ENCODE data around the gene CDC42EP5. TPM values are rescaled to one million over a fixed set of nuclear protein-coding genes. Genes with fewer than 3 reads are reported as not detected.
"Not testable (repeated sequence)": the region's sequence is repeated elsewhere in the genome, so short reads cannot be mapped to it uniquely, and the experiment has no call there.

CDC42EP5 gene
- total RNA-seq, 1 experiment from 2014 or later: 8.8 TPM

GRCh38 chr19:54502518-54503048 lies 29.5 kb upstream of the CDC42EP5 start, which contains the start of gene LAIR2:
LAIR2 (plus strand) TSS chr19:54502831; CDS start chr19:54502919, 88 bp downstream.
- Histone ChIP-seq H3K27me3 (replicated peaks) (peaks cover 14% of the 10 kb centered on the region; the same call in 1 of the 2 replicates), H3K4me1 (replicated peaks) (no peaks in the 10 kb centered on the region), H3K4me3 (no peak within 1 kb of the TSS), H3K9me3 (replicated peaks) (no peaks in the 10 kb centered on the region), H3K27ac (no peak within 1 kb of the TSS), H3K36me3 (no peaks in the 10 kb centered on the region)
- DNase-seq (ENCODE audit: low read depth in 1 of 2, low spot score in 2 of 2): no peak

DNA sequence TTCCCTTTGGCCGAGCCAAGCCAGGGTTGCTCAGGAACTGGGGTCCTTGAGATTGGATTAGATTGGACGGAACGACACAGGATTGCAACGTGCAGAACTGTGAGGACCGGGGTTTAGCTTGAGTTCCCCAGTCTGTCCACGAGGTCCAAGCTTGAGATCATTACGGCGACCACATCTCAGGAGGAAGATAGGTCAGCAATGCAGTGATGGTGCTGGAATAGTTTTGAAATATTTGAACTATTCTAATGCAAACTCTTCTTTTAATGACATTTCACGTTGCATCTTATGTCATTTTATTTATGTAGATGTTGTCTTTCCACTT lies 25.3 kb upstream of the CDC42EP5 start:
- not testable (repeated sequence) for H3K4me3 ChIP-seq; H3K9me3 ChIP-seq (replicated peaks); DNase-seq (ENCODE audit: low read depth in 1 of 2, low spot score in 2 of 2); H3K27ac ChIP-seq; H3K36me3 ChIP-seq; H3K4me1 ChIP-seq (replicated peaks)
- H3K27me3 ChIP-seq (replicated peaks): peaks cover 20% of the 10 kb centered on the region; the same call in 1 of the 2 replicates

DNA sequence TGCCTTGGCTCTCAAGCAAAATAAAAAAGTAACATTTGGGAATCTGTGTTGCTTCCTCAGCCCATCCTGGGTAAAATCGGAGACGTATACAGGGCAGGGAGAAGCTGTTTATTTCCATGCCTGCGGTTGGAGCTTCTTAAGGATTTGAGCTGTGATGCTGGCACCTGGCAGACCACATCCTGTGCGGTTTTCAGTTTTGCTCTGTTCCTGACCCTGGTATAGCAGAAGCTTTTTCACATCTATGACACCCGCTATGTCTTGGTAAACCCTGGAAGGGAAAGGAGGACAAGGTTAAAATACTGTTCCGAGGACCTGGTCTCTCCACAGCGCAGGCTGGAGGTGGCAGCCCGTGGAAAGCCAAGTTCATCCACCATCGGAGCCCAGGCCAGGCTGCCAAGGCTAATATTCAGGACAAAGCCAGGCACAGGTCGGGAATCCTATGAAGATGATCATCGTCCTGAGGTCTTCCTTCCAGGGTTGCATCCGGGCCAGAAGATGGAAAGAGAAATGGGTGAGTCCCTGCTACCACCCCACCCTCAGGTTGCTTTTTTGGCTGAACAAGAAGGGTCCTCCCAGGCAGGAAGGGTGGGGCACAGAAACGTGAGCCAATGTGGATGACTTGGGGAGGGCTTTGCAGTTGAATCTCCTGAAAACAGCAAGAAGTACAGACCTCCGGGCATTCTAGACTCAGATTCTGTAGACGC lies 24.8 kb upstream of the CDC42EP5 start:
- DNase-seq (ENCODE audit: low read depth in 1 of 2, low spot score in 2 of 2); H3K4me1 ChIP-seq (replicated peaks); H3K9me3 ChIP-seq (replicated peaks); H3K4me3 ChIP-seq; H3K27ac ChIP-seq; H3K36me3 ChIP-seq: not testable (repeated sequence)
- H3K27me3 ChIP-seq (replicated peaks): peaks cover 20% of the 10 kb centered on the region; the same call in 1 of the 2 replicates

DNA sequence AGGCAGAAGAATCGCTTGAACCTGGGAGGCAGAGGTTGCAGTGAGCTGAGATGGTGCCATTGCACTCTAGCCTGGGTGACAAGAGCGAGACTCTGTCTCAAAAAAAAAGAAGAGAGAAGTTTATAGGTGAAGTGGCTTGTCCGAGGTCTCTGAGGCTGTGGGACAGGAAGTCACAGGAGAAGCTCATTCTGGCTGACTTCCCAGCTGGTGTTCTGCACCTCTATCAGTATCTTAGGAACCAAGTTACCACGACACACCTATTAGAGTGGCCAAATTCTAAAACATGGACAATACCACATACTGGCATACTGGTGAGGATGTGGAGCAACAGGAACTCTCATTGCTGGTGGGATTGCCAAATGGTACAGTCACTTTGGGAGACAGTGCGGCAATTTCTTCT lies 22.2 kb upstream of the CDC42EP5 start:
- not testable (repeated sequence) for H3K27ac ChIP-seq; DNase-seq (ENCODE audit: low read depth in 1 of 2, low spot score in 2 of 2); H3K36me3 ChIP-seq

DNA sequence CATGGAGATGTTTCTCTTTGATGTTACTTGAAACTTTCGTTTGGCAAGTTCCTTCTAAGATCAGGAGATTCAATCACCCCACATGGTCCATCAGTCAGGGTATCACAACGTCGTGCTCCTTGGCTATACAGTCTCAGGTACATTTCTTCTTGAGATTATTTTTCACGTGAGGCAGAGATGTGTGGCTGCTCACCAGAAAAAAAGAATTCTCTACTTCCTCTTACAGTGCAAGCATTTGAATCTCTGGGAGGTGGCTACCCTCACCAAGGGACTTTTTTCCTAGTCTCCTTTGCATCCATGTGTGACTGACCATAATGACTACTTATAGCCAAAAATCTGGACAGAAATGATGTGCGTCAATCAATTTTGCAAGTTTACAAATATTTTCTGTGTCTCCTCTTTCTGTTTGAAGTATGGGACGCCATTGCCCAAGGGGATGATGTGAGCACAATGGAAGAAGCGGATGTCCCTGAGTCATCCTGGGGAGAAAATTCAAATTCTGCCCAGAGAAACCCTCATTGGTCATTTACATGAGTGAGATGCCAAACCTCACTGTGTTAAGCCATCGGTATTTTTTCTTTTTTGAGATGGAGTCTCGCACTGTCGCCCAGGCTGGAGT lies 21.0 kb upstream of the CDC42EP5 start:
- Histone ChIP-seq H3K9me3 (replicated peaks) (no peaks in the 10 kb centered on the region), H3K4me1 (replicated peaks) (no peaks in the 10 kb centered on the region), H3K27me3 (replicated peaks) (peaks cover 13% of the 10 kb centered on the region; the same call in 1 of the 2 replicates), H3K27ac (no peak overlapping the region), H3K36me3 (no peaks in the 10 kb centered on the region), H3K4me3 (no peak overlapping the region)
- DNase-seq (ENCODE audit: low read depth in 1 of 2, low spot score in 2 of 2): no peak

More for the DNA sequence above, 22.2 kb upstream of the CDC42EP5 start:
- peaks cover 15% of the 10 kb centered on the region; the same call in 1 of the 2 replicates for H3K27me3 ChIP-seq (replicated peaks)
- not testable (repeated sequence) for H3K9me3 ChIP-seq (replicated peaks); H3K4me1 ChIP-seq (replicated peaks); H3K4me3 ChIP-seq

- H3K4me3 ChIP-seq; H3K9me3 ChIP-seq (replicated peaks); DNase-seq (ENCODE audit: low read depth in 1 of 2, low spot score in 2 of 2); H3K36me3 ChIP-seq; H3K27ac ChIP-seq; H3K4me1 ChIP-seq (replicated peaks): not testable (repeated sequence)
- H3K27me3 ChIP-seq (replicated peaks): 0 out of 2 replicates have a peak, but pooled peaks cover 14% of the 10 kb centered on the region
These were observed 20.0 kb upstream of the CDC42EP5 start for GRCh38 chr19:54493056-54493455.

GRCh38 chr19:54492568-54492967 lies 19.5 kb upstream of the CDC42EP5 start:
- no peaks in the 10 kb centered on the region for H3K4me1 ChIP-seq (replicated peaks)
- no peak overlapping the region for H3K27ac ChIP-seq
- no peaks in the 10 kb centered on the region for H3K9me3 ChIP-seq (replicated peaks)
- DNase-seq (ENCODE audit: low read depth in 1 of 2, low spot score in 2 of 2): no peak
- H3K4me3 ChIP-seq: no peak overlapping the region
- 0 out of 2 replicates have a peak, but pooled peaks cover 14% of the 10 kb centered on the region for H3K27me3 ChIP-seq (replicated peaks)
- no peaks in the 10 kb centered on the region for H3K36me3 ChIP-seq

DNA sequence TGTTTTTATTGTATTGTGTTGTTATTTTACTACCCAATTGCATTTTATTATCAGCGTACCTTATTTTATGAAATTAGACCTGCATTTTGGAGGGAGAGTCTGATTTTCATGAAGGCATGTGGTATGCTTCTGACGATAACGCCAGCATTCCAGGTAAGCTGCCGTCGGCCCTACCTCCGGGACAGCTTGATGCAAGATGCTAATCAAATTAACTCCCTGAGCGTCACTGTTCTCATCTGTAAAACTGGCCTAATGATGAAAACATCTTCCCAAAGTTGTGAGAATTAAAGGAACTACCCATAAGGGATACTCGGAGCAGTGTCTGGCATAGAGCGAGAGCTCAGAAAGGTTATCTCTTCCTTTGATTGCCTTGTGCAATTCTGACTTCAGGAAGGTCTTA lies 16.7 kb upstream of the CDC42EP5 start:
- H3K4me1 ChIP-seq (replicated peaks): no peaks in the 10 kb centered on the region
- no peaks in the 10 kb centered on the region for H3K9me3 ChIP-seq (replicated peaks)
- DNase-seq (ENCODE audit: low read depth in 1 of 2, low spot score in 2 of 2): no peak
- no peak overlapping the region for H3K27ac ChIP-seq
- H3K27me3 ChIP-seq (replicated peaks): 0 out of 2 replicates have a peak, but pooled peaks cover 5% of the 10 kb centered on the region
- H3K4me3 ChIP-seq: no peak overlapping the region
- H3K36me3 ChIP-seq: no peaks in the 10 kb centered on the region

- Histone ChIP-seq H3K4me3 (no peak overlapping the region), H3K9me3 (replicated peaks) (no peaks in the 10 kb centered on the region), H3K4me1 (replicated peaks) (no peaks in the 10 kb centered on the region), H3K36me3 (no peaks in the 10 kb centered on the region), H3K27ac (no peak overlapping the region), H3K27me3 (replicated peaks) (0 out of 2 replicates have a peak, but pooled peaks cover 5% of the 10 kb centered on the region)
- no peak for DNase-seq (ENCODE audit: low read depth in 1 of 2, low spot score in 2 of 2)
These were observed 16.2 kb upstream of the CDC42EP5 start for GRCh38 chr19:54489341-54489740.

DNA sequence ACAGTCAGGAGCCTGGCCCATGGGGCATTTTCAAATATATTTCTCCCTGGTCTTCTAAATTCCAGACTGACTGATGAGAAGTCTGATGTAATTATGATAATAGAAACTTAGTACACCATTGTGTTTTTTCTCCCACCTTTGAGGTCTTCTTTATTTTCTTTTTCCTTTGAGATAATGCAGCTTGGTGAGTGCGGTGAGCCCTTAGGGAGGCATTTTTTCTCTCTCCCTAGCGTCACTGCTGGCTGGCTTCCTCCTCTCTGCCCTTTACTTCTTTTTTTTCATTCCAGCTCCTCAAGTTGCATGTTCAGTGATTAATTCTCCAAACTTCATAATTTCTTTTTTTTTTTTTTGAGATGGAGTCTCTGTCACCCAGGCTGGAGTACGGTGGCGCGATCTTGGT lies 12.8 kb upstream of the CDC42EP5 start:
- Histone ChIP-seq H3K36me3 (no peaks in the 10 kb centered on the region), H3K4me3 (no peak overlapping the region), H3K9me3 (replicated peaks) (no peaks in the 10 kb centered on the region), H3K27me3 (replicated peaks) (peaks cover 5% of the 10 kb centered on the region; the same call in 1 of the 2 replicates), H3K4me1 (replicated peaks) (no peaks in the 10 kb centered on the region), H3K27ac (no peak overlapping the region)
- DNase-seq (ENCODE audit: low read depth in 1 of 2, low spot score in 2 of 2): no peak

- no peak for DNase-seq (ENCODE audit: low read depth in 1 of 2, low spot score in 2 of 2)
These were observed 11.4 kb upstream of the CDC42EP5 start for GRCh38 chr19:54484451-54484850.

DNA sequence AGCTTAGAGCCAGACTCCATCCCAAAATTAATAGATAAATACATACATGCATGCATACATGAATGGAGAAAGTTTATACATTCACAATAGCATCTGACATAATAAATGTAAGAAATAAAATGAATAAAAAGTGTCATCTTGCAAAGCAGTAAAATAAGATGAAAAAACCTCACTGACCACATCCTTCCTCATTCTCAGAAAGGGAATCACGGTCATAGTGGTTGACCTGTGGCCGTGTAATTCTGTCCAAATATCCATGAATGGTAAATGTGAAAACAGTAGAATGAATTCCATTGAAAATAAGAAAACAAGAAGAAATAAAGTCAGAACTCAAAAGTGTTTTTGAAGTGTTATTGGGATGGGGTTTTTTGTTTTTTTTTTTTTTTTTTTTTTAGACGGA lies 9.8 kb upstream of the CDC42EP5 start:
- no peak for DNase-seq (ENCODE audit: low read depth in 1 of 2, low spot score in 2 of 2)
- no peak overlapping the region for H3K4me3 ChIP-seq
- H3K27ac ChIP-seq: no peak overlapping the region
- no peaks in the 10 kb centered on the region; the same call in 1 of the 2 replicates for H3K27me3 ChIP-seq (replicated peaks)
- H3K9me3 ChIP-seq (replicated peaks): no peaks in the 10 kb centered on the region
- no peaks in the 10 kb centered on the region for H3K4me1 ChIP-seq (replicated peaks)
- no peaks in the 10 kb centered on the region for H3K36me3 ChIP-seq

More at GRCh38 chr19:54484451-54484850, 11.4 kb upstream of the CDC42EP5 start:
- H3K27me3 ChIP-seq (replicated peaks): peaks cover 5% of the 10 kb centered on the region; the same call in 1 of the 2 replicates
- no peaks in the 10 kb centered on the region for H3K36me3 ChIP-seq
- no peak overlapping the region for H3K4me3 ChIP-seq
- H3K27ac ChIP-seq: no peak overlapping the region
- H3K4me1 ChIP-seq (replicated peaks): no peaks in the 10 kb centered on the region
- no peaks in the 10 kb centered on the region for H3K9me3 ChIP-seq (replicated peaks)

DNA sequence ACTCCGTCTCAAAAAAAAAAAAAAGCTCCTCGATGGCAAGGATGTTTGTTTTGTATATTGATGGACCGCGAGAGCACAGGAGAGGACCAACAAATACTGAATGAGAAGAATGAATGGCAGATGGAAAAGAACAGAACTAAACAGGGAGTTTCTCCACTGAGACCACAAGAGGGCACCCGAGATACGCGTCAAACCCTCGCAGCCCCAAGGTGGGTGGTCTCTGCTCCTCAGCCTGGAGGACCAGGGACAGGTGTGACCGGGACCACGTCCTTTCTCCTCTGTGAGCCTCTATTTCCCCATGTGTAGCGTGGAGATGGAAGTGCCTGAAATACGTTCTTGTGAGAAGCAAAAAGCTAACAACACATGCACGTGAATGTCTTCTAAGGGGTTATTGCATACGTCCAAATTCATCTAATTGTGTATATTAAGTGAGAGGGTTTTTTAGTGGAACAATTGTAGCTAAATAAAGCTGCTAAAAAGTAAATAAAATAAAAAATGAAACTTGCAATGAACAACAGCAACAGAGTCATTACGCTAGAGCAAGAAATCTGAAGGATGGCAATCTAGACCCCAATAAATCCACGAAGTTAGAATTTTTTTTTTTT lies 8.3 kb upstream of the CDC42EP5 start:
- no peaks in the 10 kb centered on the region; the same call in 1 of the 2 replicates for H3K27me3 ChIP-seq (replicated peaks)
- H3K36me3 ChIP-seq: no peaks in the 10 kb centered on the region
- no peak overlapping the region for H3K4me3 ChIP-seq
- H3K4me1 ChIP-seq (replicated peaks): no peaks in the 10 kb centered on the region
- H3K27ac ChIP-seq: no peak overlapping the region
- no peaks in the 10 kb centered on the region for H3K9me3 ChIP-seq (replicated peaks)
- DNase-seq (ENCODE audit: low read depth in 1 of 2, low spot score in 2 of 2): peak in 1 of 2 experiments; percentile 32

DNA sequence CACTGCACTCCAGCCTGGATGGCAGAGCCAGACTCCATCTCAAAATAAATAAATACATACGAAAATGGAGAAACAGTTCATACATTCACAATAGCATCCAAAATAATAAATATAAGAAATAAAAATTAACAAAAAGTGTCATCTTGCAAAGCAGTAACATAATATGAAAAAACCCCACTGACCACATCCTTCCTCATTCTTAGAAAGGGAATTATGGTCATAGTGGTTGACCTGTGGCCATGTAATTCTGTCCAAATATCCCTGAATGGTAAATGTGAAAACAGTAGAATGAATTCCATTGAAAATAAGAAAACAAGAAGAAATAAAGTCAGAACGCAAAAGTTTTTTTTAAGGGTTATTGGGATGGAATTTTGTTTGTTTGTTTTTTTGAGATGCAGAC lies 7.0 kb upstream of the CDC42EP5 start:
- no peak for DNase-seq (ENCODE audit: low read depth in 1 of 2, low spot score in 2 of 2)
- H3K27me3 ChIP-seq (replicated peaks): no peaks in the 10 kb centered on the region; the same call in 1 of the 2 replicates
- no peaks in the 10 kb centered on the region for H3K4me1 ChIP-seq (replicated peaks)

More for the DNA sequence above, 7.0 kb upstream of the CDC42EP5 start:
- Histone ChIP-seq H3K36me3 (no peaks in the 10 kb centered on the region), H3K27ac (no peak overlapping the region), H3K9me3 (replicated peaks) (no peaks in the 10 kb centered on the region), H3K4me3 (no peak overlapping the region)
